Vagina (tissue), 2 donors: ENCODE results near the gene AP3D1.

Source experiments
- POLR2A ChIP-seq, 2 donors: fragments of 450-650 bp; IDR thresholded peaks; one replicate each; pipeline ENCODE4 v1.6.1; 2017; ENCODE audit warnings: antibody characterized with exemption in 2 of 2, mild to moderate bottlenecking in 2 of 2, moderate library complexity in 2 of 2
- POLR2AphosphoS5 ChIP-seq, 2 donors: sonication (generic); formaldehyde crosslinking; IDR thresholded peaks; one replicate each; pipeline ENCODE4 v1.9.0; 2017; ENCODE audit warnings: antibody characterized with exemption in 2 of 2, mild to moderate bottlenecking in 2 of 2, low read depth in 1 of 2; ENCODE audit not compliant: insufficient read depth in 1 of 2
- TF ChIP-seq, protein P1 (sequence below), 3 experiments: fragments of 450-650 bp in 2 of 3; fragments of 200-600 bp in 1 of 3; sonication (generic) in 1 of 3; IDR thresholded peaks; one replicate each; pipeline ENCODE4 v1.5.1; 2017 to 2019; ENCODE audit warnings: antibody characterized with exemption in 3 of 3, mild to moderate bottlenecking in 2 of 3, moderate library complexity in 2 of 3

DNA sequence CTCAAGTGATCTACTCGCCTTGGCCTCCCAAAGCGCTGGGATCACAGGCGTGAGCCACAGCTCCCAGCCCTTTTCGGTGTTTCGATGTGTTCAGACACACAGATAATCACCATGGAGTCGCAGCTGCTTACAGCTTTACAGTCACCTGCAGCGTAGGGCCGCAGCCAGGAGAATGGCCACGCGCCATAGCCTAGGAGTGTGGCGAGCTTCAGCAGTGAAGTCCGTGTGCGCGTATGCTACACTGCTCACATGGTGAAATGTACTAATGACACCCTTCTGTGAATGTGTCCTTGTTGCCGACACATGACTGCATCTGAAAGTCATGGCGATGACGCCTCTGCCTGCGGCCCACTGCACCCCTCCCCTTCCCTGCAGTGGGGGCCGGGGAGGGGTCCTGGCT is 23.6 kb downstream of the AP3D1 start:
- TF ChIP-seq, protein P1, sequence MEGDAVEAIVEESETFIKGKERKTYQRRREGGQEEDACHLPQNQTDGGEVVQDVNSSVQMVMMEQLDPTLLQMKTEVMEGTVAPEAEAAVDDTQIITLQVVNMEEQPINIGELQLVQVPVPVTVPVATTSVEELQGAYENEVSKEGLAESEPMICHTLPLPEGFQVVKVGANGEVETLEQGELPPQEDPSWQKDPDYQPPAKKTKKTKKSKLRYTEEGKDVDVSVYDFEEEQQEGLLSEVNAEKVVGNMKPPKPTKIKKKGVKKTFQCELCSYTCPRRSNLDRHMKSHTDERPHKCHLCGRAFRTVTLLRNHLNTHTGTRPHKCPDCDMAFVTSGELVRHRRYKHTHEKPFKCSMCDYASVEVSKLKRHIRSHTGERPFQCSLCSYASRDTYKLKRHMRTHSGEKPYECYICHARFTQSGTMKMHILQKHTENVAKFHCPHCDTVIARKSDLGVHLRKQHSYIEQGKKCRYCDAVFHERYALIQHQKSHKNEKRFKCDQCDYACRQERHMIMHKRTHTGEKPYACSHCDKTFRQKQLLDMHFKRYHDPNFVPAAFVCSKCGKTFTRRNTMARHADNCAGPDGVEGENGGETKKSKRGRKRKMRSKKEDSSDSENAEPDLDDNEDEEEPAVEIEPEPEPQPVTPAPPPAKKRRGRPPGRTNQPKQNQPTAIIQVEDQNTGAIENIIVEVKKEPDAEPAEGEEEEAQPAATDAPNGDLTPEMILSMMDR (IDR thresholded peaks at IDR 0.05), result no peak
- TF ChIP-seq POLR2A (IDR thresholded peaks at IDR 0.05) (no peak), POLR2AphosphoS5 (IDR thresholded peaks at IDR 0.05; ENCODE audit: insufficient read depth in 1 of 2, low read depth in 1 of 2) (no peak)
